Ovary (tissue), 10 donors: Measurements from ENCODE around the gene MED1. TPM values are rescaled to one million over a fixed set of nuclear protein-coding genes. Genes with fewer than 3 reads are reported as not detected.
"Not testable (repeated sequence)": the region's sequence is repeated elsewhere in the genome, so short reads cannot be mapped to it uniquely, and the experiment has no call there.

Experiments used
- DNase-seq, 5 donors: peaks; one replicate each; pipeline ENCODE4 v3.0.0-alpha.2; 2019 to 2020
- H3K27ac ChIP-seq, 2 donors: fragments of 200-600 bp; one replicate each; pipeline versions ENCODE4 v1.5.1 to v1.8.0; 2019 to 2022
- H3K27me3 ChIP-seq: fragments of 200-600 bp; one replicate; pipeline ENCODE4 v1.8.0; 2022
- H3K36me3 ChIP-seq: fragments of 200-600 bp; sonication (generic); one replicate; pipeline ENCODE4 v1.5.1; 2019
- H3K4me1 ChIP-seq: one replicate; pipeline ENCODE4 v1.8.1; 2013; ENCODE audit warnings: mild to moderate bottlenecking, moderate library complexity; ENCODE audit not compliant: insufficient read depth
- H3K4me3 ChIP-seq: fragments of 200-600 bp; sonication (generic); one replicate; pipeline ENCODE4 v1.5.1; 2017
- H3K9me3 ChIP-seq, 2 donors: fragments of 200-600 bp in 1 of 2; sonication (generic) in 1 of 2; one replicate each; pipeline versions ENCODE4 v1.5.1 to v1.8.1; 2013 to 2019; ENCODE audit warnings: mild to moderate bottlenecking in 1 of 2, moderate library complexity in 1 of 2
- CTCF ChIP-seq, 3 donors: fragments of 450-650 bp in 2 of 3; fragments of 200-600 bp in 1 of 3; IDR thresholded peaks; one replicate each; pipeline versions ENCODE4 v1.5.1 to v1.8.0; 2016 to 2022; ENCODE audit warnings: antibody characterized with exemption in 3 of 3, mild to moderate bottlenecking in 1 of 3
- EP300 ChIP-seq: sonication (generic); formaldehyde crosslinking; IDR thresholded peaks from one replicate; pipeline ENCODE4 v1.6.1; 2017; ENCODE audit warnings: antibody characterized with exemption
- POLR2A ChIP-seq: fragments of 450-650 bp; IDR thresholded peaks from one replicate; pipeline ENCODE4 v1.6.1; 2017; ENCODE audit warnings: antibody characterized with exemption, mild to moderate bottlenecking, moderate library complexity
- WGBS, 3 donors: extraction: QIAGEN DNeasy Blood & Tissue Kit in 1 of 3; methylation state at CpG; one replicate each; pipeline versions ENCODE4 v1.1.5 to v1.1.7; 2013 to 2017; 5-methylcytosine and 5-hydroxymethylcytosine counted together
- intact Hi-C, 4 donors: fragments of 100-400 bp; cut with DNase I; formaldehyde crosslinking; loops; one replicate each; pipeline versions ENCODE4 v1.11.0 to v1.15.1; 2022 to 2023
- long read RNA-seq, 3 donors: library from polyadenylated mRNA in 2 of 3; unstranded in 2 of 3; transcript quantifications; one replicate each; pipeline ENCODE4 v2.0.0 and lab custom pipeline, GENCODE V29; 2021 to 2026
- polyA plus RNA-seq, 2 donors: library from polyadenylated mRNA; stranded (reverse); fragments of 200-250 nt in 1 of 2; fragments of 350-450 nt in 1 of 2; fragmentation: Illumina TruSeq in 1 of 2; extraction: RNeasy Lipid Tissue Mini Kit (QIAGEN cat#74804) in 1 of 2; gene quantifications; one replicate each; pipeline ENCODE4 v1.2.3, GENCODE V29; 2013 to 2014
- total RNA-seq, 7 donors: library from RNA; depleted of rRNA in 2 of 7; stranded (reverse); fragments of >200 nt in 2 of 7; fragmentation: NEBNext Ultra II Directional in 3 of 7; extraction: Animal tissue kit (Norgen Biotek cat#: 25700) in 3 of 7; gene quantifications; one replicate each; pipeline versions ENCODE4 v1.1.0 to v1.2.4, GENCODE V29; 2016 to 2023
- donor health status: DM: no; HTN: no; CAD: no; lungs with moderate emphysema.
- donor health status: DM: no; HTN: no; CAD: no.
- donor health status: Bipolar disorder and iron deficiency.
- donor health status: DM: yes; HTN: yes; CAD: no.
- donor health status: DM: no; HTN: no; CAD: no.
- donor health status: DM: yes; HTN: yes; CAD: no.

Gene MED1
- 10 to 100 TPM; 15.6 to 43.7 (median 34.1) TPM for total RNA-seq
- 10 to 100 TPM; 11.0 to 32.0 TPM for polyA plus RNA-seq
- long read RNA-seq, donor 1, full-length matches to known transcripts, result 3 of 29 reads
- long read RNA-seq, donor 1, partial matches to known transcripts, result 4 of 29 reads
- long read RNA-seq, donor 1, other reads (novel, unspliced or antisense), result 22 of 29 reads
- long read RNA-seq, donor 2, full-length matches to known transcripts, result 7 of 7 reads
- long read RNA-seq, donor 2, partial matches to known transcripts, result 0 of 7 reads
- long read RNA-seq, donor 2, other reads (novel, unspliced or antisense), result 0 of 7 reads
- long read RNA-seq, donor 3, partial matches to known transcripts, result 1 of 4 reads
- long read RNA-seq, donor 3, other reads (novel, unspliced or antisense), result 3 of 4 reads

DNA sequence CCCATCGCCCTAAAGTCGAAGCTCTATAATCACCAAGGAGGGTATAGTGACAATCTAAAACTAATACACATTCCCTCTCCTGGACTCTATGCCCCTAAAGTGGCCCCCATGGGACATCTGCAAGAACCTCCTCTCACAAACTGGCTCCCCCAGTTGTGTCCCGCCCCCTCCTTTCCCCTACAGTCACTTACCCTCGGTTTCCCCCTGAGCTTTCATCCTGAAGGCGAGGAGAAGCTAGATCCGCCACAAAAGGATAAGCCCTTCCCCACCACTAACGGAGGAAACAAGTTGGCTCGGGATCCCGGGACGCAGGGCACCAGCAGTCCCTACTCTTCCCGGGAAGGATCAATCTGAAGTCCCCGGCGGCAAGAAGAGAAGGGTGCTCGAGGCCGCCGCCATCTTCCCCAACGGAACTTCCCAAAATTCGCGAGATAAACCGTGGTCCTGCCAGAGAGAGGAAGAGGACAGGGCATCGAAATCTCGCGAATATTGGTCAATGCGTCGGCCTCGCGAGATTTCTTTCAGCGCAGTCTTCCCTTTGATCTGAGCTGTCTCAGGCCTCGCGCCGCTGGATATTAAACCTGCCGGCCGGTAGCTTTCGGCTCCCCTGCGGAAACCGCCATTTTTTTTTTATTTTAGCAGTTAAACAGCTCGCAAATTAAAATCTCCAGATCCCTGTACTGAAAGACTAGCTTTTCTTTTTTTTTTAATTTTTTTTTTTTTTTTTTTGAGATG lies at the start of gene MED1:
MED1 (minus strand) TSS at position 417 of the 735 bp plus-strand sequence; CDS start at position 216, 201 bp downstream.
- Histone ChIP-seq H3K4me3 (peak within 1 kb of the TSS; percentile 90), H3K9me3 (no peaks in the 10 kb centered on the region), H3K36me3 (no peaks in the 10 kb centered on the region), H3K27ac (peak within 1 kb of the TSS; percentile 23 to 59), H3K27me3 (no peaks in the 10 kb centered on the region), H3K4me1 (peaks cover 7% of the 10 kb centered on the region)
- intact Hi-C loops, result no loop called here
- 0% methylated on average over 37 of the region's 37 CpGs for WGBS, 3 donors
- no peak for TF ChIP-seq EP300
- peak; percentile 44 for TF ChIP-seq POLR2A
- peak; percentile 92 to 95 (median 94) for DNase-seq

GRCh38 chr17:39496921-39497320 lies 45.9 kb upstream of the MED1 start:
- H3K27me3 ChIP-seq, intact Hi-C loops, H3K4me1 ChIP-seq, H3K9me3 ChIP-seq, H3K36me3 ChIP-seq, DNase-seq, H3K27ac ChIP-seq, H3K4me3 ChIP-seq: not testable (repeated sequence)
- WGBS, 3 donors, result 93 to 95% (median 94%) methylated on average over 12 of the region's 12 CpGs

DNA sequence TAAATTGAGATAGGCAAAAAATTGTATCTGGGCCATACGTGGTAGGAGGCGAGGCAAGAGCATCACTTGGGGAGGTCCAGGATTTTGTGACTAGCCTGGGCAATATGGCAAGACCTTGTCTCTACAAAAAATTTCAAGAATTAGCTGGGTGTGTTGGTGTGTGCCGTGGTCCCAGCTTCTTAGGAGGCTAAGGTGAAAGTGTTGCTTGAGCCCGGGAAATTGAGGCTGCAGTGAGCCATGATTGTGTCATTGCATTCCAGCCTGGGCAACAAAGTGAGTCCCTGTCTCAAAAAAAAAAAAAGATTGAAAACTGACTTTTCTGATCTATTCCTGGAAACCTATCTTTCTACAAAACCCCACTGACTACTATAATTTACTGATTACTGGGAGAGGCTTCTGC lies 36.9 kb upstream of the MED1 start:
- Histone ChIP-seq H3K27me3 (no peaks in the 10 kb centered on the region), H3K4me1 (peaks cover 3% of the 10 kb centered on the region), H3K4me3 (no peak overlapping the region), H3K27ac (no peak overlapping the region), H3K9me3 (no peaks in the 10 kb centered on the region), H3K36me3 (no peaks in the 10 kb centered on the region)
- no peak for TF ChIP-seq POLR2A
- TF ChIP-seq EP300, result no peak
- WGBS, 3 donors, result 93 to 97% (median 93%) methylated on average over 4 of the region's 4 CpGs
- intact Hi-C loops, result no loop called here
- no peak for DNase-seq

DNA sequence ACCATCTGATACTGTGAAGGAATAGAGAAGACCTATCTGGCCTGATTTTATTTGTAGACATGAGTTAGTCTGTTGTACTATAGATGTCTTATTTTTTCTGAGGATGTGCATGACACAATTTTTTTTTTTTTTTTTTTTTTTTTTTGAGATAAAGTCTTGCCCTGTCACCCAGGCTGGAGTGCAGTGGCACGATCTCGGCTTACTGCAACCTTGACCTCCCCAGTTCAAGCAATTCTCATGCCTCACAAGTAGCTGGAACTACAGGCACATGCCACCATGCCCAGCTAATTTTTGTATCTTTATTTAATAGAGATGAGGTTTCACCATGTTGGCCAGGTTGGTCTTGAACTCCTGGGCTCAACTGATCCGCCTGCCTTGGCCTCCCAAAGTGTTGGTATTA lies 36.4 kb upstream of the MED1 start:
- DNase-seq, H3K4me3 ChIP-seq, H3K9me3 ChIP-seq, H3K4me1 ChIP-seq, H3K36me3 ChIP-seq, H3K27me3 ChIP-seq, intact Hi-C loops, H3K27ac ChIP-seq: not testable (repeated sequence)
- 86 to 96% (median 96%) methylated on average over 3 of the region's 3 CpGs for WGBS, 3 donors

DNA sequence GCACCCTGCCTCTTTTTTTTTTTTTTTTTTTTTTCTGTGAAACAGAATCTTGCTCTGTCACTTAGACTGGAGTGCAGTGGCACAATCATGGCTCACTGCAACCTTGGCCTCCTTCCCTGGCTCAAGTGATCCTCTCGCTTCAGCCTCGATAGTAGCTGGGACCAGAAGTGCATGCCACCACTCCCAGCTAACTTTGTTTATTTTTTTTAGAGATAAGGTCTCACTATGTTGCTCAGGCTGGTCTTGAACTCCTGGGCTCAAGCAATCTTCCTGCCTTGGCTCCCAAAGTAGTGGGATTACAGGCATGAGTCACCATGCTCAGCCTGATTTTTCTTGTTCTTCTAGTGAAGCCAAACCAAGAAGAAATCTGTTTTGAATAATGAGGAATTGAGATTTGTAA lies 35.2 kb upstream of the MED1 start:
- DNase-seq, result no peak
- WGBS, 3 donors, result 13 to 46% (median 16%) methylated on average over 2 of the region's 2 CpGs
- intact Hi-C loops, result no loop called here
- no peaks in the 10 kb centered on the region for H3K27me3 ChIP-seq
- H3K4me3 ChIP-seq, result no peak overlapping the region
- H3K36me3 ChIP-seq, result no peaks in the 10 kb centered on the region
- H3K27ac ChIP-seq, result no peak overlapping the region
- H3K9me3 ChIP-seq, result no peaks in the 10 kb centered on the region
- peaks cover 3% of the 10 kb centered on the region for H3K4me1 ChIP-seq
- TF ChIP-seq POLR2A (no peak), CTCF (IDR thresholded peaks at IDR 0.05) (no peak), EP300 (no peak)

GRCh38 chr17:39485555-39485954 lies 34.5 kb upstream of the MED1 start:
- no peaks in the 10 kb centered on the region for H3K9me3 ChIP-seq
- intact Hi-C loops, result no loop called here
- TF ChIP-seq POLR2A, result no peak
- TF ChIP-seq CTCF (IDR thresholded peaks at IDR 0.05), result no peak
- no peak for TF ChIP-seq EP300
- no peaks in the 10 kb centered on the region for H3K36me3 ChIP-seq
- no peak overlapping the region for H3K4me3 ChIP-seq
- no peak overlapping the region for H3K27ac ChIP-seq
- no peak for DNase-seq
- 85 to 88% (median 88%) methylated on average over 5 of the region's 5 CpGs for WGBS, 3 donors
- peaks cover 3% of the 10 kb centered on the region for H3K4me1 ChIP-seq
- no peaks in the 10 kb centered on the region for H3K27me3 ChIP-seq
